Measurements from ENCODE around the gene SDHC. TPM values are rescaled to one million over a fixed set of nuclear protein-coding genes. Genes with fewer than 3 reads are reported as not detected.
"Not testable (repeated sequence)": the region's sequence is repeated elsewhere in the genome, so short reads cannot be mapped to it uniquely, and the experiment has no call there.

The SDHC gene
- total and polyA plus RNA-seq, 2 experiments from 2014 or later, result 84.4 to 107 TPM

DNA sequence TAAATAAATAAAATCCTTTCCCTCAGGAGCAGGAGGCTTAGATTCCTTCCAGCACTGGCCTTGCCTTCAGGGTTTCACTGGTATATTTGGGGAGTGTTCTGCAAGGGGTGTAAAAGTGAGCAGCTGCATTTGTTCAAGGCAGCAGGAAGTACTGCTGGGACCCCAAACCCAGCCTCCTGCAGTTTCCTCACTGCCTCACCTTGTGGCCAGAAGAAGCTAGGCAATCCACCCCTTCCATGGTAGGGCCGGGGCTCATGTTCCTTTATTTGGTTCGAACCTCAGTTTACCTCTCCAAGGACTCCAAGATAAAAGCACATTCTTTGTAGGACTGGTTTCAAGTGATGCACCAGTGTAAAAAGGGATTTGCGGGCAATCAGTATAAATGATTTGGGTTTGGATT, 74.5 kb downstream of the SDHC start:
- peaks cover 9% of the 10 kb centered on the region for H3K27me3 Mint-ChIP-seq (ENCODE audit: insufficient read depth, low read depth, poor library complexity)
- Histone ChIP-seq H3K36me3 (ENCODE audit: insufficient read depth) (no peaks in the 10 kb centered on the region), H3K4me2 (no peak overlapping the region), H3K9me2 (ENCODE audit: insufficient read depth) (peaks cover 4% of the 10 kb centered on the region; the same call in 1 of the 2 replicates), H3K79me2 (replicated peaks; ENCODE audit: insufficient read depth) (no peaks in the 10 kb centered on the region), H2AFZ (no peak overlapping the region), H3K27ac (ENCODE audit: low read depth) (no peak overlapping the region), H3F3A (replicated peaks; ENCODE audit: low read depth) (0 out of 2 replicates have a peak, but pooled peaks cover 4% of the 10 kb centered on the region), H4K20me1 (replicated peaks; ENCODE audit: insufficient read depth) (no peaks in the 10 kb centered on the region), H3K4me1 (ENCODE audit: insufficient read depth) (no peaks in the 10 kb centered on the region; the same call in 1 of the 2 replicates), H3K4me3 (no peak overlapping the region), H3K27me3 (ENCODE audit: insufficient read depth) (0 out of 2 replicates have a peak, but pooled peaks cover 8% of the 10 kb centered on the region)
- H3K4me1 Mint-ChIP-seq, result peaks cover 14% of the 10 kb centered on the region
- ATAC-seq (peak; percentile 11; the same call in 2 of the 3 replicates), DNase-seq (ENCODE audit: low spot score) (peak; percentile 50)
- no peak overlapping the region for H3K27ac Mint-ChIP-seq
- peak overlapping the region; percentile 93 for H3K4me3 Mint-ChIP-seq
- H3K9me3 Mint-ChIP-seq, result no peaks in the 10 kb centered on the region
- peaks cover 3% of the 10 kb centered on the region; the same call in 1 of the 3 replicates for H3K36me3 Mint-ChIP-seq (ENCODE audit: low read depth)
- TF ChIP-seq, protein P1, sequence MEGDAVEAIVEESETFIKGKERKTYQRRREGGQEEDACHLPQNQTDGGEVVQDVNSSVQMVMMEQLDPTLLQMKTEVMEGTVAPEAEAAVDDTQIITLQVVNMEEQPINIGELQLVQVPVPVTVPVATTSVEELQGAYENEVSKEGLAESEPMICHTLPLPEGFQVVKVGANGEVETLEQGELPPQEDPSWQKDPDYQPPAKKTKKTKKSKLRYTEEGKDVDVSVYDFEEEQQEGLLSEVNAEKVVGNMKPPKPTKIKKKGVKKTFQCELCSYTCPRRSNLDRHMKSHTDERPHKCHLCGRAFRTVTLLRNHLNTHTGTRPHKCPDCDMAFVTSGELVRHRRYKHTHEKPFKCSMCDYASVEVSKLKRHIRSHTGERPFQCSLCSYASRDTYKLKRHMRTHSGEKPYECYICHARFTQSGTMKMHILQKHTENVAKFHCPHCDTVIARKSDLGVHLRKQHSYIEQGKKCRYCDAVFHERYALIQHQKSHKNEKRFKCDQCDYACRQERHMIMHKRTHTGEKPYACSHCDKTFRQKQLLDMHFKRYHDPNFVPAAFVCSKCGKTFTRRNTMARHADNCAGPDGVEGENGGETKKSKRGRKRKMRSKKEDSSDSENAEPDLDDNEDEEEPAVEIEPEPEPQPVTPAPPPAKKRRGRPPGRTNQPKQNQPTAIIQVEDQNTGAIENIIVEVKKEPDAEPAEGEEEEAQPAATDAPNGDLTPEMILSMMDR (conservative IDR thresholded peaks at IDR 0.05; ENCODE audit: low read depth in 2 of 2), result peak; percentile 22 to 30; a peak in 1 of 4 replicates
- TF ChIP-seq CREB1 (CRISPR knock-in tag; IDR thresholded peaks at IDR 0.05; ENCODE audit: low read depth), result no peak

DNA sequence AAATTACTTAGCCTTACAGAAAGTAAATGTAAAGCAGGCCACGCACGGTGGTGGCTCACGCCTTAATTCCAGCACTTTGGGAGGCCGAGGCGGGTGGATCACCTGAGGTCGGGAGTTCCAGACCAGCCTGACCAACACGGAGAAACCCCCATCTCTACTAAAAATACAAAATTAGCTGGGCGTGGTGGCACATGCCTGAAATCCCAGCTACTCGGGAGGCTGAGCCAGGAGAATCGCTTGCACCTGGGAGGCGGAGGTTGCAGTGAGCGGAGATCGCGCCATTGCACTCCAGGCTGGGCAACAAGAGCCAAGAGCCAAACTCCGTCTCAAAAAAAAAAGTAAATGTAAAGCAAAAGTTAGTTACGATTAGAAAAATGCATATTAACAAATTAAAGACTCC, 75.0 kb downstream of the SDHC start:
- not testable (repeated sequence) for H3K36me3 ChIP-seq (ENCODE audit: insufficient read depth); H3K27me3 ChIP-seq (ENCODE audit: insufficient read depth); ATAC-seq; H3F3A ChIP-seq (replicated peaks; ENCODE audit: low read depth); DNase-seq (ENCODE audit: low spot score); H3K27ac ChIP-seq (ENCODE audit: low read depth); H3K36me3 Mint-ChIP-seq (ENCODE audit: low read depth); H3K9me2 ChIP-seq (ENCODE audit: insufficient read depth); H3K27me3 Mint-ChIP-seq (ENCODE audit: insufficient read depth, low read depth, poor library complexity); H4K20me1 ChIP-seq (replicated peaks; ENCODE audit: insufficient read depth); H3K9me3 Mint-ChIP-seq; H3K79me2 ChIP-seq (replicated peaks; ENCODE audit: insufficient read depth); H3K4me1 ChIP-seq (ENCODE audit: insufficient read depth)
- Mint-ChIP-seq H3K27ac (peak overlapping the region; percentile 95; the same call in 1 of the 2 replicates), H3K4me1 (peaks cover 14% of the 10 kb centered on the region), H3K4me3 (peak overlapping the region; percentile 93)
- Histone ChIP-seq H3K4me2 (peak overlapping the region; percentile 96), H3K4me3 (peak overlapping the region; percentile 89), H2AFZ (peak overlapping the region; percentile 100)

- no peak overlapping the region for H3K27ac ChIP-seq (ENCODE audit: low read depth)
- TF ChIP-seq POLR2AphosphoS5 (IDR thresholded peaks at IDR 0.05; ENCODE audit: low read depth), result peak; percentile 97
- no peak for TF ChIP-seq JUNB (IDR thresholded peaks at IDR 0.05; ENCODE audit: unreplicated experiment)
- TF ChIP-seq STAT1 (IDR thresholded peaks at IDR 0.05; ENCODE audit: unreplicated experiment), result no peak
- TF ChIP-seq REST (IDR thresholded peaks at IDR 0.05; ENCODE audit: unreplicated experiment), result no peak
- TF ChIP-seq CREB1 (CRISPR knock-in tag; IDR thresholded peaks at IDR 0.05; ENCODE audit: low read depth), result peak; percentile 62
- TF ChIP-seq NANOG (IDR thresholded peaks at IDR 0.05; ENCODE audit: borderline replicate concordance), result no peak
- TF ChIP-seq, protein P2, sequence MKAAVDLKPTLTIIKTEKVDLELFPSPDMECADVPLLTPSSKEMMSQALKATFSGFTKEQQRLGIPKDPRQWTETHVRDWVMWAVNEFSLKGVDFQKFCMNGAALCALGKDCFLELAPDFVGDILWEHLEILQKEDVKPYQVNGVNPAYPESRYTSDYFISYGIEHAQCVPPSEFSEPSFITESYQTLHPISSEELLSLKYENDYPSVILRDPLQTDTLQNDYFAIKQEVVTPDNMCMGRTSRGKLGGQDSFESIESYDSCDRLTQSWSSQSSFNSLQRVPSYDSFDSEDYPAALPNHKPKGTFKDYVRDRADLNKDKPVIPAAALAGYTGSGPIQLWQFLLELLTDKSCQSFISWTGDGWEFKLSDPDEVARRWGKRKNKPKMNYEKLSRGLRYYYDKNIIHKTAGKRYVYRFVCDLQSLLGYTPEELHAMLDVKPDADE (IDR thresholded peaks at IDR 0.05), result peak; percentile 62; the same call in 1 of the 2 replicates
These were observed 75.7 kb downstream of the SDHC start for GRCh38 chr1:161389691-161390558.

More at GRCh38 chr1:161389691-161390558, 75.7 kb downstream of the SDHC start:
- Histone ChIP-seq H3F3A (replicated peaks; ENCODE audit: low read depth) (0 out of 2 replicates have a peak, but pooled peaks cover 4% of the 10 kb centered on the region), H4K20me1 (replicated peaks; ENCODE audit: insufficient read depth) (no peaks in the 10 kb centered on the region), H3K36me3 (ENCODE audit: insufficient read depth) (no peaks in the 10 kb centered on the region), H3K4me1 (ENCODE audit: insufficient read depth) (no peaks in the 10 kb centered on the region), H3K27me3 (ENCODE audit: insufficient read depth) (0 out of 2 replicates have a peak, but pooled peaks cover 8% of the 10 kb centered on the region), H2AFZ (peak overlapping the region; percentile 100), H3K4me3 (peak overlapping the region; percentile 89), H3K79me2 (replicated peaks; ENCODE audit: insufficient read depth) (no peaks in the 10 kb centered on the region), H3K9me2 (ENCODE audit: insufficient read depth) (peaks cover 4% of the 10 kb centered on the region; the same call in 1 of the 2 replicates), H3K4me2 (peak overlapping the region; percentile 96)
- DNase-seq (ENCODE audit: low spot score) (peak; percentile 96), ATAC-seq (peak; percentile 90)
- H3K4me3 Mint-ChIP-seq, result peak overlapping the region; percentile 93
- H3K36me3 Mint-ChIP-seq (ENCODE audit: low read depth), result peaks cover 3% of the 10 kb centered on the region; the same call in 1 of the 3 replicates
- peaks cover 9% of the 10 kb centered on the region; the same call in 2 of the 3 replicates for H3K4me1 Mint-ChIP-seq
- peak overlapping the region; percentile 95 for H3K27ac Mint-ChIP-seq
- no peaks in the 10 kb centered on the region for H3K9me3 Mint-ChIP-seq
- peaks cover 11% of the 10 kb centered on the region for H3K27me3 Mint-ChIP-seq (ENCODE audit: insufficient read depth, low read depth, poor library complexity)

Measured in GM23338 (cell line).